Vagina (tissue), 2 donors: ENCODE results near the gene RTL1. TPM values are rescaled to one million over a fixed set of nuclear protein-coding genes. Genes with fewer than 3 reads are reported as not detected.

ENCODE experiments used
- DNase-seq, 2 donors: peaks; one replicate each; pipeline ENCODE4 v3.0.0-alpha.2; 2017; ENCODE audit errors: extremely low spot score in 2 of 2
- H3K27ac ChIP-seq: fragments of 200-600 bp; sonication (generic); one replicate; pipeline ENCODE4 v1.5.1; 2019
- H3K27me3 ChIP-seq: fragments of 200-600 bp; sonication (generic); one replicate; pipeline ENCODE4 v1.5.1; 2019
- H3K36me3 ChIP-seq, 2 donors: fragments of 200-600 bp; sonication (generic); one replicate each; pipeline ENCODE4 v1.5.1; 2017 to 2019
- H3K4me1 ChIP-seq: fragments of 200-600 bp; sonication (generic); one replicate; pipeline ENCODE4 v1.5.1; 2019
- H3K4me3 ChIP-seq, 2 donors: fragments of 200-600 bp; sonication (generic); 1 replicate in 1 of 2; 2 replicates in 1 of 2; pipeline ENCODE4 v1.5.1; 2016 to 2019
- H3K9me3 ChIP-seq: fragments of 200-600 bp; sonication (generic); one replicate; pipeline ENCODE4 v1.5.1; 2019
- CTCF ChIP-seq, 3 experiments: fragments of 450-650 bp in 2 of 3; fragments of 200-600 bp in 1 of 3; sonication (generic) in 1 of 3; IDR thresholded peaks; one replicate each; pipeline ENCODE4 v1.5.1; 2017 to 2019; ENCODE audit warnings: antibody characterized with exemption in 3 of 3, mild to moderate bottlenecking in 2 of 3, moderate library complexity in 2 of 3
- POLR2A ChIP-seq, 2 donors: fragments of 450-650 bp; IDR thresholded peaks; one replicate each; pipeline ENCODE4 v1.6.1; 2017; ENCODE audit warnings: antibody characterized with exemption in 2 of 2, mild to moderate bottlenecking in 2 of 2, moderate library complexity in 2 of 2
- POLR2AphosphoS5 ChIP-seq, 2 donors: sonication (generic); formaldehyde crosslinking; IDR thresholded peaks; one replicate each; pipeline ENCODE4 v1.9.0; 2017; ENCODE audit warnings: antibody characterized with exemption in 2 of 2, mild to moderate bottlenecking in 2 of 2, low read depth in 1 of 2; ENCODE audit not compliant: insufficient read depth in 1 of 2
- intact Hi-C: fragments of 100-400 bp; cut with DNase I; formaldehyde crosslinking; loops from one replicate; pipeline ENCODE4 v1.15.1; 2023
- total RNA-seq: library from RNA; depleted of rRNA; stranded (reverse); fragments of >200 nt; gene quantifications from one replicate; pipeline ENCODE4 v1.2.3, GENCODE V29; 2016

The RTL1 gene
- total RNA-seq, 1 donor from 2014 or later: not detected

GRCh38 chr14:100880271-100881101, 23.0 kb downstream of the RTL1 start:
- Histone ChIP-seq H3K36me3 (no peaks in the 10 kb centered on the region), H3K9me3 (no peaks in the 10 kb centered on the region), H3K27me3 (no peaks in the 10 kb centered on the region), H3K4me3 (no peak overlapping the region), H3K27ac (no peak overlapping the region), H3K4me1 (no peaks in the 10 kb centered on the region)
- intact Hi-C loops: no loop called here
- TF ChIP-seq POLR2A (IDR thresholded peaks at IDR 0.05) (no peak), CTCF (IDR thresholded peaks at IDR 0.05) (no peak), POLR2AphosphoS5 (IDR thresholded peaks at IDR 0.05; ENCODE audit: insufficient read depth in 1 of 2, low read depth in 1 of 2) (no peak)
- DNase-seq: no peak

DNA sequence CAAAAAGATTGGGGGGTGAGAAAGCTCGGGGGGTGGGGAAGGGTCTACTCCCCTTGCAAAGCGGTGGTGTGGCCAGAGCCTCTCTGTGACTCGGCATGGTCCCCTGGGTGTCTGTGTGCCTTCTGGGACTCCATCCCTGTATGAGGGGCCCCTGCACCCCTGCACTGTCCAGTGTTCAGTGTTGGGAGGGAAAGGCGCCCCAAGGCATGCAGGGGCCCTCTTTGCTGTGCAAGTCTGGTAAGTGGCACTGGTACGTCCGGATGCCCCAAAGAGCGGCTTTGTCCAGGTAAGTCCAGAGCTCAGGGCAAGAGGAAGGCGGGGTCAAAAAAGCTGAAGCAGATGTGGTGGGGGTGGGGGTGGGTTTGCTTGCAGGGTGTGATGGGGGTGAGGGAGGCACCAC, 23.7 kb downstream of the RTL1 start:
- no peak for DNase-seq
- no peak overlapping the region for H3K4me3 ChIP-seq
- no peak overlapping the region for H3K27ac ChIP-seq
- no peaks in the 10 kb centered on the region for H3K4me1 ChIP-seq
- intact Hi-C loops: no loop called here
- TF ChIP-seq POLR2A (IDR thresholded peaks at IDR 0.05) (no peak), CTCF (IDR thresholded peaks at IDR 0.05) (no peak), POLR2AphosphoS5 (IDR thresholded peaks at IDR 0.05; ENCODE audit: insufficient read depth in 1 of 2, low read depth in 1 of 2) (no peak)
- H3K36me3 ChIP-seq: no peaks in the 10 kb centered on the region
- H3K27me3 ChIP-seq: no peaks in the 10 kb centered on the region
- no peaks in the 10 kb centered on the region for H3K9me3 ChIP-seq

GRCh38 chr14:100879194-100879593, 24.3 kb downstream of the RTL1 start:
- no peaks in the 10 kb centered on the region for H3K27me3 ChIP-seq
- H3K27ac ChIP-seq: no peak overlapping the region
- no peaks in the 10 kb centered on the region for H3K4me1 ChIP-seq
- H3K9me3 ChIP-seq: no peaks in the 10 kb centered on the region
- intact Hi-C loops: no loop called here
- H3K36me3 ChIP-seq: no peaks in the 10 kb centered on the region
- TF ChIP-seq POLR2AphosphoS5 (IDR thresholded peaks at IDR 0.05; ENCODE audit: insufficient read depth in 1 of 2, low read depth in 1 of 2): no peak
- TF ChIP-seq POLR2A (IDR thresholded peaks at IDR 0.05): no peak
- TF ChIP-seq CTCF (IDR thresholded peaks at IDR 0.05): no peak
- DNase-seq: no peak
- H3K4me3 ChIP-seq: no peak overlapping the region

DNA sequence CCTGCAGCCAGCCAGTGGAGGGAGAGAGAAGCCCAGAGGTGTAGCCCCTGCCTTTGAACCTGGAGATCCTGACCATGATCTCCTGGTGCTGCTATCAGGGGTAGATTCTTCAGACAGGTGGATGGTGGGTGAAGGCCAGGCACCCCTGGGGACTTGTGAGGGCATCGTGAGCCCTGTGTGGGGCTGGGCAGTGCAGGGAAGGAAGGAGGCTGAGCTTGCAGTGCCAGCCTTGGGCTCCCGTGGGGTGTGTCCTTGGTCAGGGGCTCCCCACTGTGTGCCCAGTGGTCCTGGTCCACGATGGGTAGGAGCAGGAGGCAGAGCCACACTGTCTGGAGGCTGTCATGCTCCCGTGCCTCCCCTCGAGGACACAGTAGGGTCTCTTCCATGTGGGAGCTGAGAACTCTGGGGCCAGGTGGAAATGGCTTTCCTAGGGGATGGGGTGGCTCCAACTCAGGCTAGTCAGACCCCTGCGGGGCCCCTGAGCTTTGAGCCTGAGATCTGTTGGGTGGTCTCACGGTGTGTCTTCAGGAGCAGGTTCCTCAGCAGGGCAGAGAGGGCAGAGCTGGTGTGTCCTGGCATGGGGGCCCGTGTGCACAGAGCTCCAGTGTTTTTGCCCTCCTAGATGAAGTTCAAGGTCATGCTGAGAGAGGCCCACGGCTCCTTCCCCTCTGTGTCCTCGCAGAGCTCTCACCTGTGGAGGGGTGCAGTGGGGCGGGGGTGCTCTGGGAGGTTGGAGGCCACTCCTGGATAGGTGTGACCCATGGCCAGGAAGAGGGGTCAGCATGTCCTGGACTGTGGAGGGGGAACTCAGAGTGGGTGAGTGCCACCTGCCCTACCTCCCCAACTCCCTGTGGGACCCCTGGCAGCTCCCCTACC, 25.0 kb downstream of the RTL1 start:
- intact Hi-C loops: no loop called here
- no peak for DNase-seq
- TF ChIP-seq CTCF (IDR thresholded peaks at IDR 0.05) (no peak), POLR2AphosphoS5 (IDR thresholded peaks at IDR 0.05; ENCODE audit: insufficient read depth in 1 of 2, low read depth in 1 of 2) (no peak), POLR2A (IDR thresholded peaks at IDR 0.05) (no peak)

More for the DNA sequence above, 25.0 kb downstream of the RTL1 start:
- H3K27me3 ChIP-seq: no peaks in the 10 kb centered on the region
- H3K36me3 ChIP-seq: no peaks in the 10 kb centered on the region
- H3K4me3 ChIP-seq: no peak overlapping the region
- no peak overlapping the region for H3K27ac ChIP-seq
- no peaks in the 10 kb centered on the region for H3K4me1 ChIP-seq
- no peaks in the 10 kb centered on the region for H3K9me3 ChIP-seq
